ENCODE measurements around the gene MMADHC.

The MMADHC gene

GRCh38 chr2:149561309-149561926 is 26.2 kb downstream of the MMADHC start:
- Histone ChIP-seq H3K36me3 (ENCODE audit: control insufficient read depth, insufficient read depth, low read length) (no peaks in the 10 kb centered on the region), H3K27me3 (replicated peaks; ENCODE audit: control insufficient read depth, insufficient read depth, low read length) (no peaks in the 10 kb centered on the region), H3K4me3 (replicated peaks; ENCODE audit: low read depth, low read length) (no peak overlapping the region)
- DNase-seq (ENCODE audit: extremely low read depth, insufficient read length), result no peak
- TF ChIP-seq CTCF (IDR thresholded peaks at IDR 0.05; ENCODE audit: insufficient read depth, low read length, poor library complexity, severe bottlenecking), result peak; percentile 66

GRCh38 chr2:149559341-149560068 is 28.1 kb downstream of the MMADHC start:
- no peak for TF ChIP-seq CTCF (IDR thresholded peaks at IDR 0.05; ENCODE audit: insufficient read depth, low read length, poor library complexity, severe bottlenecking)
- no peak for DNase-seq (ENCODE audit: extremely low read depth, insufficient read length)

GRCh38 chr2:149556452-149556851 is 31.1 kb downstream of the MMADHC start:
- no peak for DNase-seq (ENCODE audit: extremely low read depth, insufficient read length)
- Histone ChIP-seq H3K27me3 (replicated peaks; ENCODE audit: control insufficient read depth, insufficient read depth, low read length) (no peaks in the 10 kb centered on the region), H3K36me3 (ENCODE audit: control insufficient read depth, insufficient read depth, low read length) (no peaks in the 10 kb centered on the region), H3K4me3 (replicated peaks; ENCODE audit: low read depth, low read length) (no peak overlapping the region)
- TF ChIP-seq CTCF (IDR thresholded peaks at IDR 0.05; ENCODE audit: insufficient read depth, low read length, poor library complexity, severe bottlenecking), result no peak

More at GRCh38 chr2:149559341-149560068, 28.1 kb downstream of the MMADHC start:
- H3K4me3 ChIP-seq (replicated peaks; ENCODE audit: low read depth, low read length), result no peak overlapping the region
- no peaks in the 10 kb centered on the region for H3K36me3 ChIP-seq (ENCODE audit: control insufficient read depth, insufficient read depth, low read length)
- H3K27me3 ChIP-seq (replicated peaks; ENCODE audit: control insufficient read depth, insufficient read depth, low read length), result no peaks in the 10 kb centered on the region

- Histone ChIP-seq H3K4me3 (replicated peaks; ENCODE audit: low read depth, low read length) (no peak overlapping the region), H3K36me3 (ENCODE audit: control insufficient read depth, insufficient read depth, low read length) (no peaks in the 10 kb centered on the region), H3K27me3 (replicated peaks; ENCODE audit: control insufficient read depth, insufficient read depth, low read length) (no peaks in the 10 kb centered on the region)
- no peak for DNase-seq (ENCODE audit: extremely low read depth, insufficient read length)
- no peak for TF ChIP-seq CTCF (IDR thresholded peaks at IDR 0.05; ENCODE audit: insufficient read depth, low read length, poor library complexity, severe bottlenecking)
Observed at GRCh38 chr2:149552830-149553229, 34.7 kb downstream of the MMADHC start.

- no peak for DNase-seq (ENCODE audit: extremely low read depth, insufficient read length)
- no peak for TF ChIP-seq CTCF (IDR thresholded peaks at IDR 0.05; ENCODE audit: insufficient read depth, low read length, poor library complexity, severe bottlenecking)
- Histone ChIP-seq H3K36me3 (ENCODE audit: control insufficient read depth, insufficient read depth, low read length) (no peaks in the 10 kb centered on the region), H3K27me3 (replicated peaks; ENCODE audit: control insufficient read depth, insufficient read depth, low read length) (no peaks in the 10 kb centered on the region), H3K4me3 (replicated peaks; ENCODE audit: low read depth, low read length) (no peak overlapping the region)
Observed at GRCh38 chr2:149552226-149552625, 35.3 kb downstream of the MMADHC start.

All from GM06990 (cell line).